HG03045 (cell line): ENCODE data around the gene ELAVL1.

Experiments
- ATAC-seq: cut with Tn5 transposase; IDR thresholded peaks from one replicate; pipeline ENCODE4 v1.9.1; 2021; ENCODE audit warnings: mild to moderate bottlenecking, moderate library complexity; ENCODE audit not compliant: unreplicated experiment

Gene ELAVL1

GRCh38 chr19:7915250-7916102 is 90.0 kb downstream of the ELAVL1 start:
- ATAC-seq, result no peak

DNA sequence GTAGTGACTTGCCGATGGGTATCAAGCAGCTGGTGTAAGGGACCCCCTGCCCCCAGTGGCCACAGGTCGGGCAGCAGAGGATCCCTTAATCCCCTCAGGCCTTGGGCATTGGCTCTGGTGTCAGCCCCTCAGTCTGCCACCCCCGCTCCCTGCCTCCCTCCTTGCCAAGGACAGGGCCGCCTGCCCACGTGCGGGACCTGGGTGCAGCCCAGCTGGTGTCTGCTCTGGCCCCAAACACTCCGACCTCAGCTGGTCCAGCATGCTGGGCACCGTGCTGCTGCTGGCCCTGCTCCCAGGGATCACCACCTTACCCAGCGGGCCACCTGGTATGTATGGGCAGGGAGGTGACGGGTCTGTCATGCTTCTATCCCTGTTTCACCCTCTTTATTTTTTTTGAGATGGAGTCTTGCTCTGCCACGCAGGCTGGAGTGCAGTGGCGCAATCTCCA is 90.8 kb downstream of the ELAVL1 start, which contains the start of gene TGFBR3L:
Gene TGFBR3L, plus strand, starts transcription at position 233 of the 448 bp plus-strand sequence.
- ATAC-seq, result no peak

DNA sequence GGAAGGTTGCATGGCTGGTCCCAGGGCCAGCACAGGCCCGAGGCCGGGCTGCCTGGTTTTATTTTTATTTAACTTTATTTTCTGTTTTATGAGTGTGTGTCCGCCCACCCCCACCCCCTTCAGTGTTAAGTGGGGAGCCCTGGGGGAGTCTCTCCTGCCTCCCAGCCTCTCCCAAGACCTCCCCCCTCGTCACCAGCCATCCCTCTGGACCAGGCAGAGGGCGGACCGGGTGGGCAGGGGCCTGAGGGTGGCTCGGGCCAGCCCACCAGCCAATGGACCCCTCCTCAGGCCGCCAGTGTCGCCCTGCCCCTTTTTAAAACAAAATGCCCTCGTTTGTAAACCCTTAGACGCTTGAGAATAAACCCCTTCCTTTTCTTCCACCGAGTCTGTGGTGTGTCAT is 91.3 kb downstream of the ELAVL1 start:
- ATAC-seq, result no peak

DNA sequence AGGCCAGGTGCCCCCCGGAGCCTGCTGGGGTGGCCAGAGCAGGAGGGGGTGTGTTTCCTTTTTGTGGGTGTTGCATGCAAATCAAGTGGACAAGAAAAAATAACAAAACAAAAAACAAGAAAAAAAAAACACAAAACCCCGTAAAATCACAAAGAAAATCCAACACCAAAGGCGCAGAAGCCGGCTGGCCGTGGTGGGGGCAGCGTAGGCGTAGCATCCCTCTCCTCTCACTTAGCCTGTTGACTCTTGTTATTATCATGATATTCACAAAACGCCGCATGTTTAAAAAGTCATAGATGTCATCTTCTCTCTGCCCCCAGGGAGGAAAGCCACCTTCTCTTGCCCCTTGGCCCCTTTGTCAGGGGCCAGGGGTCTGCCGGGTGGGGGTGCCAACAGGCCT is 91.8 kb downstream of the ELAVL1 start:
- ATAC-seq, result no peak

DNA sequence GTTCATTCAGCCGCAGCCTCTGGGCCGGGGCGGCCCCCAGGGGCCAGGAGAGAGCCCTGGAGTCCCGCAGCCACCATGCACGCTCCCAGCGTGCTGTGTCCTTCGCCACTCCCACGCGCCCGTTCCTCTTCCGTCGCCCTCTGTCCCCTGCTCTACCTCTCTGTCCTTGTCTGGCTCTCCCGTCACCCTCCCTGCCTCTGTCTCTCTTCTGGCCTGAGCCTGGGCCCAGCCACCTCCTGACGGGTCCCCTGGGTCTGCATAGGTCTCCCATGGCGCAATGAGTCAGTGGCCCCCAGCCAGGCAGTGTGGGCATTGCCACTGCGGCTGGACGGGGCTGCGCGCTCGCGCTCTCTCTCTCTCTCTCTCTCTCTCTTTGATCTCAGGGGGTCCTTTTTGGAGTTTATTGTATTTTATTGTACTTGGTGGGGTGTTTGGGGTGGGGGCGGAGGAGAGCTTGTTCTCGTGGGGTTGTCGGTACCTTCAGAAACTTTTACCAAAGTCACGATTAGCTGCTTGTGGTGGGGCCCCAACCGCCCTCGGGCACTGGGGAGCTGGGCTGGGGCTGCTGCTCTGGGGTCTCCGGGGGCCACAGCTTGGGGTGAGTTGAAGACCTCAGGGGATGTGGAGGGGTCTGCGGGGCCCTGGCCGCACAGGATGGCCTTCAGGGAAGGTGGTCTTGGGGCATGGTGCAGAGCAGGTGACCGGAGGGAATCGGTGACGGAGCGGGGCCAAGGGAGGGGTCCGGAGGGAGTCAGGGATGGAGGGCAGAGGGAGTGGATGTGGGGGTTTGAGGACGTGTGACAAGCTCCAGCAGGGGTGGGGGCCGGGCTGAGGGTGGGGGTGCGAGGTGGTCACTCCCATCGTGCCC is 92.5 kb downstream of the ELAVL1 start:
- no peak for ATAC-seq

DNA sequence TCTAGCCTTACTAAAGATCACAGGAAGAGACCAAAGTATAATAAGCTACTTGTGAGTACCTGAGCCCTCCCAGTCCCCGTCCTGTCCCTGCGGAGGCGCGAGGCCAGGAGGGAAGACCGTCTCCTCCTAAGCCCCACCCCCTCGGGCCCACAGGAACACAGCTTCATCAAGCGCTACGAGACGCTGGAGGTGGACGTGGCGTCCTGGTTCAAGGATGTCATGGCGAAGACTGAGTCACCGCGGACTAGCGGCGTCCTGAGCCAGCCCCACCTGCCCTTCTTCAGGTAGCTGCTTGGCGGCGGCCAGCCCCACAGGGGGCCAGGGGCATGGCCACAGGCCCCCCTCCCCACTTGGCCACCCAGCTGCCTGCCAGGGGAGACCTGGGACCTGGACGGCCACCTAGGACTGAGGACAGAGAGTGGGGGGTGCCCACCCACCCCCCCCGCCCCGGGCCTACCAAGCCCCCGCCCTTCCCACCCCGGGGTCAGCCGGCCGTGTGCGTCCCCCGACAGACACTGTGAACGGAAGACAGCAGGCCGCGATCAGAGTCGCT is 93.2 kb downstream of the ELAVL1 start:
- no peak for ATAC-seq

DNA sequence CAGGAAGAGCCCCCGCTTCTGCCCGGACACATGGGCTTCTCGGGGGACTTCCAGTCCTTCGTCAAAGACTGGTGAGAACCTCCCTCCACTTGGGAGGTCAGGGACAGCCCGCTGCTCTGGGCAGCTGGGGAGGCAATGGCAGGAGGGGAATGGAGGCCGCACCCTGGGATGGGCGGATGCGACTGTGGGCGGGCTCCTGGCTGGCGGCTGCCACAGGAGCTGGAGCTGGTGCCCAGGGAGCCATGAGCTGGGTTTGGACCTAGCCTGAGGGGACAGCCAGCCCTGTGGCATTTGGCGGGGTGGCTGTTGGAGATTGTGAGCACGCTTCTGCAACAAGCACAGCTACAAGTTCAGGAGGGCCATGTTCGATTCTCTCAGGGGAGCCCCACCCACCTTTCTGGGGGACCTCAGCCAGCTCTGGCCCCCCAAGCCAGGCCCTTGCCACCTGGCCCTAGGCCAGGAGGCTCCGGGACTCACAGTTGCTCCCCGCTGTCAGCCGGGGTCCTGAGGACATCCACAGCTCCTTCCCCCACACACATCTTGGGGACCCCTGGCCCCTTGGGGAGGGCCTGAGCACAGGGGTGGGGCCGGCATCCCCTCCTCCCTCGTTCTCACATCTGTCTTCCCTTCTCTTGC is 93.8 kb downstream of the ELAVL1 start:
- no peak for ATAC-seq

DNA sequence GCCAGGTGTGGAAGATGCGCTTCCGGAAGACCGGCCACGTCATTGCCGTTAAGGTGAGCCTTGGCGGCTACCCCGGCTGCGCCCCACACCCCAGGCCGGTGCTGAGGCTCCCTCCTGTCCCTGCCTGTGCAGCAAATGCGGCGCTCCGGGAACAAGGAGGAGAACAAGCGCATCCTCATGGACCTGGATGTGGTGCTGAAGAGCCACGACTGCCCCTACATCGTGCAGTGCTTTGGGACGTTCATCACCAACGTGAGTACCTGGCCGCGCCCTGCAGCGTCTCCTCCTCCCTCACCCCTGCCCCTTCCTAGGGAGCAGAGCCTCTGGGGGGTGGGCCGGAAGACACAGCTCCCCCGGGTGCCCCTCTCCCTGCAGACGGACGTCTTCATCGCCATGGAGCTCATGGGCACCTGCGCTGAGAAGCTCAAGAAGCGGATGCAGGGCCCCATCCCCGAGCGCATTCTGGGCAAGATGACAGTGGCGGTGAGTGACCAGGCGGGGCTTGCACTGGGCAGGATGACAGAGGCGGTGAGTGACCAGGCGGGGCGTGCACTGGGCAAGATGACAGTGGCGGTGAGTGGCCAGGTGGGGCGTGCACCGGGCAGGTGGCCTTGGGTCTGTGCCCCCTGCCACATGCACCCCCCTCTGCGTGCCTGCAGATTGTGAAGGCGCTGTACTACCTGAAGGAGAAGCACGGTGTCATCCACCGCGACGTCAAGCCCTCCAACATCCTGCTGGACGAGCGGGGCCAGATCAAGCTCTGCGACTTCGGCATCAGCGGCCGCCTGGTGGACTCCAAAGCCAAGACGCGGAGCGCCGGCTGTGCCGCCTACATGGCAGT is 94.9 kb downstream of the ELAVL1 start:
- ATAC-seq, result no peak

GRCh38 chr19:7909471-7910067 is 95.9 kb downstream of the ELAVL1 start:
- ATAC-seq, result no peak

- ATAC-seq, result no peak
Observed at GRCh38 chr19:7908742-7909461, 96.5 kb downstream of the ELAVL1 start.
